Fibroblast of lung (primary cell): Measurements from ENCODE around the gene CCDC85C. TPM values are rescaled to one million over a fixed set of nuclear protein-coding genes. Genes with fewer than 3 reads are reported as not detected.

Experiments used
- DNase-seq, 2 donors: peaks; one replicate each; pipeline versions ENCODE4 v3.0.0 to v3.0.0-alpha.2; 2010; ENCODE audit warnings: low read depth in 2 of 2
- H2AFZ ChIP-seq: 2 replicates; pipeline ENCODE4 v1.5.1; 2012; ENCODE audit warnings: low read length, control low read depth, inconsistent platforms
- H3K27ac ChIP-seq: 2 replicates; pipeline ENCODE4 v1.5.1; 2011; ENCODE audit warnings: low read length, control low read depth; ENCODE audit not compliant: insufficient read depth
- H3K27me3 ChIP-seq: 2 replicates; pipeline ENCODE4 v1.5.1; 2011; ENCODE audit warnings: mild to moderate bottlenecking, low read length; ENCODE audit not compliant: control insufficient read depth, insufficient read depth
- H3K36me3 ChIP-seq: 2 replicates; pipeline ENCODE4 v1.5.1; 2011; ENCODE audit warnings: low read length; ENCODE audit not compliant: control insufficient read depth, insufficient read depth
- H3K4me1 ChIP-seq: 2 replicates; pipeline ENCODE4 v1.5.1; 2011; ENCODE audit warnings: low read length; ENCODE audit not compliant: control insufficient read depth, insufficient read depth; ENCODE audit errors: extremely low read depth
- H3K4me2 ChIP-seq: 2 replicates; pipeline ENCODE4 v1.5.1; 2011; ENCODE audit warnings: low read length, control low read depth; ENCODE audit not compliant: insufficient read depth; ENCODE audit errors: extremely low read depth
- H3K4me3 ChIP-seq, 4 experiments: fragments of 200-600 bp in 1 of 4; sonication (generic) in 1 of 4; replicated peaks in 1 of 4; 2 replicates each; pipeline ENCODE4 v1.5.1; 2011 to 2016; ENCODE audit warnings: low read length in 4 of 4, low read depth in 3 of 4, mild to moderate bottlenecking in 3 of 4, control low read depth in 2 of 4, inconsistent platforms in 1 of 4, mixed read lengths in 1 of 4; ENCODE audit not compliant: insufficient read depth in 1 of 4; ENCODE audit errors: control extremely low read depth in 1 of 4
- H3K79me2 ChIP-seq: 2 replicates; pipeline ENCODE4 v1.5.1; 2012; ENCODE audit warnings: mild to moderate bottlenecking, low read length, inconsistent platforms; ENCODE audit not compliant: control insufficient read depth, insufficient read depth
- H3K9ac ChIP-seq: 2 replicates; pipeline ENCODE4 v1.5.1; 2011; ENCODE audit warnings: mild to moderate bottlenecking, low read length, control low read depth; ENCODE audit not compliant: insufficient read depth
- H3K9me3 ChIP-seq: 2 replicates; pipeline ENCODE4 v1.5.1; 2012; ENCODE audit warnings: low read depth, low read length; ENCODE audit not compliant: control insufficient read depth, insufficient read depth
- H4K20me1 ChIP-seq: 2 replicates; pipeline ENCODE4 v1.5.1; 2011; ENCODE audit warnings: low read length; ENCODE audit not compliant: control insufficient read depth, insufficient read depth; ENCODE audit errors: extremely low read depth
- EZH2 ChIP-seq: IDR thresholded peaks from 2 replicates; pipeline ENCODE4 v1.5.1; 2012; ENCODE audit warnings: low read length, control low read depth, mild to moderate bottlenecking; ENCODE audit errors: missing control alignments
- polyA plus RNA-seq, 2 donors: library from polyadenylated mRNA; depleted of rRNA in 1 of 2; stranded (reverse) in 1 of 2; unstranded in 1 of 2; fragments of >200 nt; gene quantifications; 2 replicates each; pipeline ENCODE4 v1.2.1, GENCODE V29; 2011 to 2012; ENCODE audit warnings: missing spikeins in 1 of 2
- total RNA-seq: library from RNA; depleted of rRNA; stranded (reverse); fragments of >200 nt; gene quantifications from 2 replicates; pipeline ENCODE4 v1.2.1, GENCODE V29; 2014
- TF ChIP-seq, protein P1 (sequence below), 2 donors: IDR thresholded peaks in 1 of 2; conservative IDR thresholded peaks in 1 of 2; 1 replicate in 1 of 2; 2 replicates in 1 of 2; pipeline ENCODE4 v1.5.1; 2011 to 2012; ENCODE audit warnings: low read length in 2 of 2, control low read depth in 1 of 2, inconsistent platforms in 1 of 2, low read depth in 1 of 2, mild to moderate bottlenecking in 1 of 2

CCDC85C gene
- total and polyA plus RNA-seq, 2 donors (not counting 1 experiment from before 2014, with no cell fraction given) = 4.6 to 9.6 TPM

DNA sequence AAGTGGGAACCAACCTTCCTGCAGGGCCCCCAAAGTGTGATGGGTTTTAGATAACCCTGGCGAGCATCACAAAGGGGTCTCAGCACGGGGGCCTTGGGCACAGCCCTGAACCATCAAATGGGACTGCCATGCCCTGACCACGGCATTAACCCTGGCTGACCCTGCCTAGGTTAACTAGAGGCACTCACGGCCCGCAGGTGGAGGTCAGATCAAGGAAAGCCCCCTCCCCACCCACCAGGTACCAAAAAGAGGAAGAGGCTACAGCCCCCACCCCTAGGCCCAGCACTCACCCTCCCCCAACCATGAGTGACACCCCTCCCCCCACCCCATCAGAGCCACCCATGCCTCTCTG, 80.3 kb downstream of the CCDC85C start:
- H3K9me3 ChIP-seq = no peaks in the 10 kb centered on the region

GRCh38 chr14:99522934-99523703, 80.9 kb downstream of the CCDC85C start:
- Histone ChIP-seq H3K4me2 (peak overlapping the region; percentile 54), H3K79me2 (no peaks in the 10 kb centered on the region), H3K27ac (peak overlapping the region; percentile 59), H3K4me3 (no peak overlapping the region), H3K9me3 (no peaks in the 10 kb centered on the region), H3K9ac (no peak overlapping the region), H3K36me3 (no peaks in the 10 kb centered on the region), H3K4me1 (peaks cover 12% of the 10 kb centered on the region), H3K27me3 (no peaks in the 10 kb centered on the region), H4K20me1 (no peaks in the 10 kb centered on the region), H2AFZ (no peak overlapping the region)
- TF ChIP-seq, protein P1, sequence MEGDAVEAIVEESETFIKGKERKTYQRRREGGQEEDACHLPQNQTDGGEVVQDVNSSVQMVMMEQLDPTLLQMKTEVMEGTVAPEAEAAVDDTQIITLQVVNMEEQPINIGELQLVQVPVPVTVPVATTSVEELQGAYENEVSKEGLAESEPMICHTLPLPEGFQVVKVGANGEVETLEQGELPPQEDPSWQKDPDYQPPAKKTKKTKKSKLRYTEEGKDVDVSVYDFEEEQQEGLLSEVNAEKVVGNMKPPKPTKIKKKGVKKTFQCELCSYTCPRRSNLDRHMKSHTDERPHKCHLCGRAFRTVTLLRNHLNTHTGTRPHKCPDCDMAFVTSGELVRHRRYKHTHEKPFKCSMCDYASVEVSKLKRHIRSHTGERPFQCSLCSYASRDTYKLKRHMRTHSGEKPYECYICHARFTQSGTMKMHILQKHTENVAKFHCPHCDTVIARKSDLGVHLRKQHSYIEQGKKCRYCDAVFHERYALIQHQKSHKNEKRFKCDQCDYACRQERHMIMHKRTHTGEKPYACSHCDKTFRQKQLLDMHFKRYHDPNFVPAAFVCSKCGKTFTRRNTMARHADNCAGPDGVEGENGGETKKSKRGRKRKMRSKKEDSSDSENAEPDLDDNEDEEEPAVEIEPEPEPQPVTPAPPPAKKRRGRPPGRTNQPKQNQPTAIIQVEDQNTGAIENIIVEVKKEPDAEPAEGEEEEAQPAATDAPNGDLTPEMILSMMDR (conservative IDR thresholded peaks at IDR 0.05 in 1 of 2, IDR thresholded peaks at IDR 0.05 in 1 of 2; ENCODE audit: low read depth in 1 of 2, low read length in 2 of 2) = no peak
- TF ChIP-seq EZH2 = no peak
- peak; percentile 25 to 63 for DNase-seq

More for the DNA sequence above, 80.3 kb downstream of the CCDC85C start:
- Histone ChIP-seq H4K20me1 (no peaks in the 10 kb centered on the region), H2AFZ (no peak overlapping the region), H3K4me2 (no peak overlapping the region), H3K79me2 (no peaks in the 10 kb centered on the region), H3K27ac (no peak overlapping the region), H3K9ac (no peak overlapping the region), H3K4me1 (peaks cover 12% of the 10 kb centered on the region), H3K36me3 (no peaks in the 10 kb centered on the region), H3K27me3 (no peaks in the 10 kb centered on the region), H3K4me3 (no peak overlapping the region)
- no peak for DNase-seq
- TF ChIP-seq EZH2 = no peak
- TF ChIP-seq, protein P1 (conservative IDR thresholded peaks at IDR 0.05 in 1 of 2, IDR thresholded peaks at IDR 0.05 in 1 of 2; ENCODE audit: low read depth in 1 of 2, low read length in 2 of 2) = no peak

- Histone ChIP-seq H3K27me3 (no peaks in the 10 kb centered on the region), H3K9ac (no peak overlapping the region), H3K4me2 (peak overlapping the region; percentile 54), H3K27ac (peak overlapping the region; percentile 59), H3K4me3 (no peak overlapping the region), H2AFZ (peak overlapping the region; percentile 8), H4K20me1 (no peaks in the 10 kb centered on the region), H3K36me3 (no peaks in the 10 kb centered on the region), H3K79me2 (no peaks in the 10 kb centered on the region), H3K9me3 (no peaks in the 10 kb centered on the region), H3K4me1 (peaks cover 12% of the 10 kb centered on the region)
- DNase-seq = peak; percentile 52 to 77
- no peak for TF ChIP-seq EZH2
- TF ChIP-seq, protein P1 (conservative IDR thresholded peaks at IDR 0.05 in 1 of 2, IDR thresholded peaks at IDR 0.05 in 1 of 2; ENCODE audit: low read depth in 1 of 2, low read length in 2 of 2) = no peak
These were observed 81.5 kb downstream of the CCDC85C start for GRCh38 chr14:99522457-99522891.
